Limb (tissue), 2 donors: ENCODE results near the gene RBM20.
"Not testable (repeated sequence)": the region's sequence is repeated elsewhere in the genome, so short reads cannot be mapped to it uniquely, and the experiment has no call there.

ENCODE experiments used
- DNase-seq, 2 donors: peaks; one replicate each; pipeline ENCODE4 v3.0.0-alpha.2; 2016; ENCODE audit errors: extremely low spot score in 2 of 2

Gene RBM20

DNA sequence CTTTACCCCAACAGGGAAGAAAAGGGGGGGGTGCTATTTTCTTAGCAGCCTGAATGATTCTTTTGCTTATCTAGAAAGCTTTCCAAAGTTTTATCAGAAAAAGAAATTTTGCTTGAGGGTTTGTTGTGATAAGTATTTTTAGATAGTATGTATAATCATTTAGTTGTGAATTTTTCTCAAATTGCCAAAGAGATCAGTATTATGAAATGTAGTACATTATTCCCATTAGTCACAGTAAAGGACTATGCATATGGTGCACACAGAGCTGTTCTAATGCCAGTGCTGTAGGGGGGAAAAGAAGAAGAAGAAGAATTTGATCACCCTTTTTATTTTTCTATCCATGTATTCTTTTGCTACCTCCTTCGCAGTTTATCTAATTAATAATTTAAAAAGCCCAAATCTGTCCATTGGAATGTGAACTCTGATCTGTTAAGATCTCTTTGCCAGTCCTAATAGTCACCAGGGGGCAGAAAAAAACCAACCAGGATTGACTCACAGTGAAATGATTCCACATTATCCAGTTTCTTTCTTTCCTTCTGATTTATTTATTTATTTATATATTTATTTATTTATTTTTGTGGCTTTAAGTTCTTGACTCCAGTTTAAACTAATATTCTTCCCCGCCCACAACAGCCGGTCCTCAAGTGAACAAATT, 4.7 kb downstream of the RBM20 start:
- DNase-seq = no peak

- DNase-seq = no peak
Observed at GRCh38 chr10:110649347-110650264, 5.5 kb downstream of the RBM20 start.

DNA sequence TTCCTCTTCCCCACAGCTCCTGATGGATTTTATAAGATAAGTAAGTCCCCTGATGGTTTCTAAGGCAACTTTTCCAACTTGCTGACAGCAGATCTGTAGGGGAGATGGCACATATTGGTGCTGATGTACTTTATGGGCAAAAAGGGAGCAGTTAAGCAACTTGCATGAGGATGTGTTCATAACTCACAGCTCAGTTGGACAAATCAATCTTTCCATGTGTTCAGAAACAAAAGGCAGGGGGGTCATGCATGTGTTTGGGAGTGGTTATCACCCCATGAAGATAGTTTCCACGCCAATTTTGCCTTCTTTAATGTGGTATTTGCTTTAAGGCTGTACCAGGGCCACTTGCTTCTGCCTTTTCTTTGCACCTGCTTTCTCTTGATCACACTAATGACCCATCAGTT, 6.1 kb downstream of the RBM20 start:
- no peak for DNase-seq

DNA sequence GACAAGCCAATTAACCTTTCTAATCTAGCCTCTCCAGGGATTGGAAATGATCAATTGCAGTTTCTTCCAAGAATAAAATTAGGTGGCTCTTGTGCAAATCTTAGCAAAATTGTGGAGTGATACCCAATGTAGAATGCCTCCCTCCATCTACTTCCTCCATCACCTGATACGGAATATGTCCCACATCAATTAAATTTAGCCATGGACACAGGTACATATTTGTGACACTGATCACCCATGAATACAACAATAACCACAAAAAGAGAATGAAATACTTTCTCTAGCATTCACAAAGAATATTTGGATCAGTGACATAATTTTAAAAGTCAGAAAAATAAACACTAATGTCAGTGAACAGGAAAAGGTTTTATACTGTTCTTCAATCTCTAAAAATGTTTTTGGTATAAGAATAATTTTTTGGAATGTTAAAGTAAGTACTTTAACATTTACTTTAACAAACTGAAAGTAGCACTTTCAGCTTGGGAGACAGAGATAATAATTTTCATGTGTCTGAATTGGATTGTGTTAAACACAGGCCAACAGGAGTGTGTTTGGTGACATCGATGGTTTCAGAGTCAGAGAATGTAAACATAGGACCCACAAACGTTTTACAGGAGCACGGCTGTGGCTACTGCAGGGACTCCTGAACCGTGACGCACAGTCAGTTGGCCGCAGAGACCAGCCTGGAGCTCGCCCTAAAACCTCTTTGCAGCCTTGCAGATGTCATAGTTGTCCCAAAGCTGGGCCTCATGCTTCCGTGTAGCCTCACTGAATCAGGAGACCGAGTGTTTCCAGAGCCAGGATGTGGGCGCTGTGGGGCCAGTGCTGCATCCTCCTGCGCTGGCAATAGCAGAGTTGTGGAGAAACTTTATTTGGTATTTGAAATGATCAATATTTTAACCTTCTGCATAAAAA, 7.2 kb downstream of the RBM20 start:
- peak in 1 of 2 donors; percentile 32 for DNase-seq

GRCh38 chr10:110652475-110653118, 8.5 kb downstream of the RBM20 start:
- DNase-seq = no peak

DNA sequence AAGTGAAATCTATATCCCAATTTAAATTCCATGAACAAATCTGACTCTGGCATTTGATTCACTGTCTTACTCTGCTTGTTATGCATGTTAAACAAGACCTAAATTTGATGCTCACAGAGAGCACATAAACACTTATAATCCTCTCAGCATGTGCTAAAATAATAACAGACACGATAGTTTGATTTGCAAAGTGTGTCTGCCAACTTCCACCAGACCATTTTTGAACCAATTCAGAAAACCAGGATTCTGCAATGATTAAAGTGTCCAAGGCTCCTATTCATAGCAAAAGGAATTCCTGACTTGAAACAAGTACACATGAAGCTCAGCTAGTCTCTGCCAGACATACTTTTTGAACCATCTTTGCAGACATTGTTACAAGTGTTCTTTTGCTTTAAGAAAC, 11.2 kb downstream of the RBM20 start:
- no peak for DNase-seq

DNA sequence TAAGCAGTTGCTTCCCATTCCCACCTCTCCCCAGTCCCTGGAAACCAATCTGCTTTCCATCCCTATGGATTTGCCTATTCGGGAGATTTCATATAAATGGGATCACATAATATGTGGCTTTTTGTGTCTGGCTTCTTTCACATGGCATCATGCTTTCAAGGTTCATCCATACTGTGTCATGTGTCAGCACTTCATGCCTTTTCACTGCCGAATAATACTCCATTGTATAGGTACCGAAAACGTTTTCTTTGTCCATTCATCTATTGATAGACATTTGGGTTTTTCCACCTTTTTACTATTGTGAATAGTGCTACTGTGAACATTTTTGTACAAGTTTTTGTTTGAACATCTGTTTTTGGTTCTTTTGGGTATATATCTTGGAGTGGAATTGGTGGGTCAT, 12.5 kb downstream of the RBM20 start:
- no peak for DNase-seq

DNA sequence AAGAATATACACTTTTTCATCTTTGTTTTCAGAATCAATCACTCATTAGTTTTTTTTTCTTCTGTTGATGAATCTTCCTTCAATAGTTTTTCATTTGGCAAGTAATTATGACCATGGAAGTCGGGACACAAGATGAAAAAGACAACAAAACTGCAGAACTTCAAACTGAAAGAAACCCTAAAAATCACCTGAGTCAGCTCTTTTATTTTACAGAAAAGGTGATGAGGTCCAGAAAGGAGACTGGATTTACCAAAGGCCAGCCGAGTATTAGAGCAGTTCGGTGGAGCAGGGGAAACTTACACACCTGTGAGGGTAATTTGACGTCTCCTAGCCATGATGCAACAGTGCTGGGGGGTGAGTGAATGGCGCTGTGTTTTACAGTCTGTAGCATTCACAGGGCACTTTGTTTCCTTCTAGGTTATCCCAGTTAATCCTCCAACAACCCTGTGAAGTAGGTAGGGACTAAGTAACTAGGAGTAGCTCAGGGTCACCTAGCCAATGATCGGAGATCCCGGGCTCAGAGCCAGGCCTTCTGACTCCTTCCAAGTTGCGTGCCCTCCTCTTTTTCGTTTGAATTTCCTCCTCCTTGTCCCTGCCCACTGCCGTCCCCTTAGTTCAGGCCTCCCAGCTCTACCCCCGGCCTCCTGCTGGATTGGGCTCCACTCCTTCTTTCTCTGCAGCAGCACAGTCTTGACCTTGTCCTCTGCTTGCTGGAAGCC, 14.0 kb downstream of the RBM20 start:
- DNase-seq = no peak

DNA sequence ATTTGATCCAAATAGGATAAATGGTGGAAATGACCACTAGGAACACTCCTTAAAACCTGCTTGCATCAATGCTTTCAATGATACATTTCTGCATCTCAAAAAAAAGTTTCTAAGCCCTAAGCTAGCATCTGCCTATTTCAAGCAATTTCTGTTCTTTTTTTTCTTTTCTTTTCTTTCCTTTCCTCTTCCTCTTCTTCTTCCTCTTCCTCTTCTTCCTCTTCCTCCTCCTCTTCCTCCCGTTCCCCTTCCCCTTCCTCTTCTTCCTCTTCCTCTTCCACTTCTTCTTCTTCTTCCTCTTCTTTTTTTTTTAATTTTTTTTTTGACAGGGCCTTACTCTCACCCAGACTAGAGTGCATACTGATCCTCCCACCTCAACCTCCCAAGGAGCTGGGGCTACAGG, 15.4 kb downstream of the RBM20 start:
- DNase-seq = no peak

GRCh38 chr10:110660289-110660688, 16.2 kb downstream of the RBM20 start:
- DNase-seq = not testable (repeated sequence)

DNA sequence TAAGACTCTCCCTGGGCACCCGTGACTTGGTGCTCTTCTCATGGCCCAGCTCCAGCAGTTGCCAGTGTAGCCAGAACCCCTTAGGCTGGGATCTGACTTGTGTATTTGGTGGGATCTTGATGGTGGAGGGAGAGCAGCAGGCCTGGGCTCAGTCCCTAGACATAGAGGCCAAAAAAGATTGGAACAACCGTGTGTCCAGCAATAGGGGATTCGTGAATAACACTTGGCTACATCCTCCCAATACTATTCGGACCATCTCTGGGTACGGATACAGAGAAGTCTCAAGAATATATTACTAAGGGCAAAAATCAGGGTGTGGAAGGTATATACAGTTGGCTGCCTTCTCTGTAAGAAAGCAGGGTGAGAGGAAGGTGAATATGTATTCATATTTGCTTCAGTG, 17.2 kb downstream of the RBM20 start:
- no peak for DNase-seq

- no peak for DNase-seq
Observed at GRCh38 chr10:110664483-110665420, 20.6 kb downstream of the RBM20 start.

- DNase-seq = not testable (repeated sequence)
Observed at GRCh38 chr10:110666259-110666658, 22.1 kb downstream of the RBM20 start.

- DNase-seq = no peak
Observed at GRCh38 chr10:110666673-110667072, 22.5 kb downstream of the RBM20 start.

DNA sequence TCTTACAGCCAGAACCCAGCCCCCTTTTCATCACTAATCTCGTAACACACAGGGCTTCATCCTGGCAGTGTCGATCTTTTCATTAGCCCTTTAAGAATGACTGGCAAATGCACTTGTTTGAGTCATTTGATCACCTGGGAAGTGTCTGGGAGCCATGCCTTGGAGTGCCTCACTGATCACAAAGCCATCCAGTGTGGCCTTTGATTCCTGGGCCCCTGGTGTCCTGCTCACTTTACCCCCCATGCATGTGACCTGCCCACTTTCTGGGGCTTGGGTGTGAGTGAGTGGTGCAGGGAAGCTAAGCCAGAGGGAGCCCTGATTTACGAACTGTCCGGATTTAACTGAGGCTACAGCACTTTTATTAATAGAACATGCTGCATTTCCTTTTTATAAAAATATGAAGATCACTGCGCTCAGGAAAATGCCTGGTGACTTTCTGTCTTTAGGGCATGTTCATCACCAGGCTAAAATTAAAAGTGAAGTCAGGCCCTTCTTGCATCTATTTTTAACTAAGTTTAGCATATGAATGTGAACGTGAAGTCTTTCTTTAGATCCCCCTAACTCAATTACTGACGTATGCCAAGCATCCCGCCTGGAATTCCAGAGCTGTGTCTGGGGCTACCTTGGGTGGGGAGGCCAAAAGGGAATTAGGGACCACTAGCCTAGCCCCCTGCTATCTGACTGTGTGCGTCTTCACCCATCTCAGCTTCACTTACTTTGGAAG, 23.6 kb downstream of the RBM20 start:
- DNase-seq = no peak

DNA sequence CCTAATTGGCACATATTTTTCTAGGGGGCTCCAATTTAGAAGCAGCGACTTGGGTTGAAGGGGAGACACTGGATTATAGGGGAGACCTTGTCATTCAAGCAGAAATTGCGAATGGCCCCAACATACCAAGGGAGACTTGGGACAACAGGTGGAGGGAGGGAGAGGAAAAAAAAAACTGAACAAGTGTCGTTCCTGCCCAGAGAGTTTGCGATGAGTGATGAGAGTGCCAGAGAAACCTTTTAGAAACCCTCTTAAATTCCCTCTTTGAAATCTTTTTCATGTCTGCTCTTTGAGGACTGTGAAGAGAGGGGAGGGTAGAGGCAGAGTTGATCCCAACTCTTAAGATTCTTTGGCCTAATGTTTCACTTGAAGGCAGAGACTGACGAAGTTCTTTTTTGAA, 24.3 kb downstream of the RBM20 start:
- no peak for DNase-seq

DNA sequence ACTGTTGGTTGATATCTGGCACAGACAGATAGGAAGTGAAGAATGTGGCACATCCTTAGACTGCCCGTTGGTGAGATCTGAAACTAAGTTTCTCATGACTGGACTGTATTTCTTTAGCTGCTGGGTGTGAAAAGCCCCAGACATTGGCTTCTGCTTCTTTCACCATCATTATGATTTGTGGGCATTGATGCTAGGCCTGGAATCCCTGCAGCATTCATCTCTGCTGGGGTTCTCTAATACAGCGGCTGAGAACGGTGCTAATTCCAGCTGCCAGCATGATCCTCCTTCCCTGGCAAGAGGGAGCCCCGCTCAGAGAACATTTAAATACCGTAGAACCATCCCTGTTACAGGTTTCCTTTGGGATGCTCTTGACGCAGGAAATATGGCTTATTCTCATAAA, 26.2 kb downstream of the RBM20 start:
- DNase-seq = no peak

DNA sequence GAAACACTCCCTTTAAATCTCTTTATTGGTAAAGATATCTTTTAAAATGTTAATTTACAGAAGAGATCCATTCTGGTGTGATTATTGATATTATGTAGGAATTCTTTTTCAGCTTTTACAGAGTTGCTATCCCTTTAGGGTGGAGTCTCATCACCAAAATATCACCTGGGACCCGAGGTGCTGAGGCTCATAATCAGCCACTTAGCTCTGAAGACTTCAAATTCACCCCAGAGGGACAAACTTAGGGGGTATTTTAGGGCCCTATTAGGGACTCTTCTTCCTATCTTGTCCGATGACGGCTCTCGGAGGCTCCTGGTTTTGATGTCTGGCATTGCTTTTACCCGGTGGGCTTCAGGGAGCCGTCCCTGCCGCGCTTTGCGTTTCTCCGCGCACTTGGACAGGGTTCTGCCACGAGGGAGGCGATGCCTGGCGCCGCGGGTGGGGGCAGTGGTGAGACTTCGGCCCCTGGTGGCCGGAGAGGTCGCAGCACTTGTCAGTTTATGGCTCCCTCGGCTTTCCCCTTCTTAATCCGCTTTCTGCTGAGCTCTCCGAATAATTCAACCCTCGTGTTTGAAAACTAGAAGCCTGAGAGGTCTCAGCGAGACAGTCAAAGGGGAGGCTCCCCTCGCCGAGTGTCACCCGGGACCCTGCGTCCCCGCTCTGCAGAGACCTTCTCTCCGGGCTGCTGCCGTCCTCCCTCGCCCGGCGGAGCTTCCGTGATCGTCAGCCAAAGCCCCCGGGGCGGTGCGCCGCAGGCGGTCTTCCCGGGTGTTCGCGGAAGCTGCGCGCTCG, 27.8 kb downstream of the RBM20 start:
- peak in 1 of 2 donors; percentile 72 for DNase-seq
